ENCODE measurements around the gene WDR41. TPM values are rescaled to one million over a fixed set of nuclear protein-coding genes. Genes with fewer than 3 reads are reported as not detected.

The WDR41 gene
- total RNA-seq, 2 donors from 2014 or later = 61.6 to 80.9 TPM

GRCh38 chr5:77418162-77418561, 74.0 kb downstream of the WDR41 start:
- no peak overlapping the region for H3K27ac Mint-ChIP-seq
- Histone ChIP-seq H3K4me3 (ENCODE audit: low read length) (no peak overlapping the region), H3K9ac (ENCODE audit: extremely low read depth, low read length, poor library complexity, severe bottlenecking) (no peak overlapping the region), H3K9me3 (ENCODE audit: control insufficient read depth, low read length) (peaks cover 3% of the 10 kb centered on the region), H3K27me3 (ENCODE audit: control insufficient read depth, insufficient read depth, low read length, poor library complexity, severe bottlenecking) (no peaks in the 10 kb centered on the region), H3K4me1 (ENCODE audit: control insufficient read depth, insufficient read depth, low read length) (no peaks in the 10 kb centered on the region), H3K27ac (ENCODE audit: low read depth, low read length) (no peak overlapping the region), H3K36me3 (ENCODE audit: control insufficient read depth, insufficient read depth, low read length) (no peaks in the 10 kb centered on the region)
- H3K36me3 Mint-ChIP-seq (ENCODE audit: low read depth) = no peaks in the 10 kb centered on the region
- WGBS, 2 experiments (ENCODE audit: insufficient coverage in 1 of 2, insufficient read length in 1 of 2) = 82 to 93% methylated on average over 5 of the region's 5 CpGs
- no peaks in the 10 kb centered on the region for H3K4me1 Mint-ChIP-seq
- no peaks in the 10 kb centered on the region for H3K27me3 Mint-ChIP-seq (ENCODE audit: insufficient read depth)
- H3K9me3 Mint-ChIP-seq = no peaks in the 10 kb centered on the region
- H3K4me3 Mint-ChIP-seq = no peak overlapping the region
- DNase-seq = no peak
- TF ChIP-seq CTCF (conservative IDR thresholded peaks at IDR 0.05) = no peak

- no peak overlapping the region for H3K9ac ChIP-seq (ENCODE audit: extremely low read depth, low read length, poor library complexity, severe bottlenecking)
- no peak for TF ChIP-seq CTCF (conservative IDR thresholded peaks at IDR 0.05)
- Mint-ChIP-seq H3K4me1 (no peaks in the 10 kb centered on the region), H3K27me3 (ENCODE audit: insufficient read depth) (no peaks in the 10 kb centered on the region), H3K9me3 (no peaks in the 10 kb centered on the region), H3K36me3 (ENCODE audit: low read depth) (no peaks in the 10 kb centered on the region), H3K4me3 (no peak overlapping the region), H3K27ac (no peak overlapping the region)
- no peak overlapping the region for H3K4me3 ChIP-seq (ENCODE audit: low read length)
- H3K27me3 ChIP-seq (ENCODE audit: control insufficient read depth, insufficient read depth, low read length, poor library complexity, severe bottlenecking) = no peaks in the 10 kb centered on the region
- H3K27ac ChIP-seq (ENCODE audit: low read depth, low read length) = no peak overlapping the region
- no peaks in the 10 kb centered on the region for H3K9me3 ChIP-seq (ENCODE audit: control insufficient read depth, low read length)
- no peak for DNase-seq
- no peaks in the 10 kb centered on the region for H3K36me3 ChIP-seq (ENCODE audit: control insufficient read depth, insufficient read depth, low read length)
- H3K4me1 ChIP-seq (ENCODE audit: control insufficient read depth, insufficient read depth, low read length) = no peaks in the 10 kb centered on the region
- WGBS, 2 experiments (ENCODE audit: insufficient coverage in 1 of 2, insufficient read length in 1 of 2) = 95% methylated on average over 5 of the region's 7 CpGs; no CpG with 5 or more reads in 1 of the 2 experiments
These were observed 79.1 kb downstream of the WDR41 start for GRCh38 chr5:77413049-77413448.

- no peak for DNase-seq
- Mint-ChIP-seq H3K4me3 (no peak overlapping the region), H3K4me1 (no peaks in the 10 kb centered on the region), H3K9me3 (no peaks in the 10 kb centered on the region), H3K27me3 (ENCODE audit: insufficient read depth) (no peaks in the 10 kb centered on the region), H3K27ac (no peak overlapping the region), H3K36me3 (ENCODE audit: low read depth) (no peaks in the 10 kb centered on the region)
- H3K27ac ChIP-seq (ENCODE audit: low read depth, low read length) = no peak overlapping the region
- WGBS, 2 experiments (ENCODE audit: insufficient coverage in 1 of 2, insufficient read length in 1 of 2) = 80 to 92% methylated on average over 2 to 10 of the region's 10 CpGs
- no peaks in the 10 kb centered on the region for H3K27me3 ChIP-seq (ENCODE audit: control insufficient read depth, insufficient read depth, low read length, poor library complexity, severe bottlenecking)
- no peak overlapping the region for H3K9ac ChIP-seq (ENCODE audit: extremely low read depth, low read length, poor library complexity, severe bottlenecking)
- no peaks in the 10 kb centered on the region for H3K9me3 ChIP-seq (ENCODE audit: control insufficient read depth, low read length)
- TF ChIP-seq CTCF (conservative IDR thresholded peaks at IDR 0.05) = no peak
- no peaks in the 10 kb centered on the region for H3K4me1 ChIP-seq (ENCODE audit: control insufficient read depth, insufficient read depth, low read length)
- H3K36me3 ChIP-seq (ENCODE audit: control insufficient read depth, insufficient read depth, low read length) = no peaks in the 10 kb centered on the region
- H3K4me3 ChIP-seq (ENCODE audit: low read length) = no peak overlapping the region
These were observed 82.1 kb downstream of the WDR41 start for GRCh38 chr5:77409870-77410621.

Measured in endodermal cell (in vitro differentiated cells).